Hepatocyte (in vitro differentiated cells): ENCODE data around the gene XRCC4.

Experiments
- CTCF ChIP-seq: fragments of 200-600 bp; sonication (generic); IDR thresholded peaks from 2 replicates; pipeline ENCODE4 v1.5.1; 2016; ENCODE audit warnings: antibody characterized with exemption, mild to moderate bottlenecking; ENCODE audit not compliant: poor library complexity
- EZH2 ChIP-seq: fragments of 200-600 bp; sonication (generic); IDR thresholded peaks from 2 replicates; pipeline ENCODE4 v1.6.1; 2016; ENCODE audit warnings: antibody characterized with exemption, mild to moderate bottlenecking, borderline replicate concordance
- EZH2phosphoT487 ChIP-seq: fragments of 200-600 bp; sonication (generic); IDR thresholded peaks from one replicate; pipeline ENCODE4 v1.6.1; 2018; ENCODE audit warnings: antibody characterized with exemption, mild to moderate bottlenecking, low read depth, moderate library complexity; ENCODE audit not compliant: unreplicated experiment, severe bottlenecking

GRCh38 chr5:83077662-83078261 is 415 bp downstream of the XRCC4 start:
- TF ChIP-seq CTCF (no peak), EZH2 (no peak), EZH2phosphoT487 (no peak)
